Right atrium auricular region (tissue), 2 donors: ENCODE data around the gene MORN1. TPM values are rescaled to one million over a fixed set of nuclear protein-coding genes. Genes with fewer than 3 reads are reported as not detected.

Experiments used
- DNase-seq: peaks from one replicate; pipeline ENCODE4 v3.0.0-alpha.2; 2019; ENCODE audit warnings: low spot score
- H3K27ac ChIP-seq, 2 donors: fragments of 200-600 bp; sonication (generic); 1 replicate in 1 of 2; 2 replicates in 1 of 2; pipeline ENCODE4 v1.5.1; 2016 to 2019
- H3K27me3 ChIP-seq, 2 donors: fragments of 200-600 bp; sonication (generic); one replicate each; pipeline versions ENCODE4 v1.5.1 to v1.6.0; 2017 to 2019
- H3K36me3 ChIP-seq: fragments of 200-600 bp; sonication (generic); one replicate; pipeline ENCODE4 v1.5.1; 2016
- H3K4me1 ChIP-seq, 2 donors: fragments of 200-600 bp; sonication (generic); one replicate each; pipeline versions ENCODE4 v1.5.1 to v1.6.0; 2017 to 2019
- H3K4me3 ChIP-seq, 2 donors: fragments of 200-600 bp; sonication (generic); 1 replicate in 1 of 2; 2 replicates in 1 of 2; pipeline ENCODE4 v1.5.1; 2017 to 2019; ENCODE audit warnings: mild to moderate bottlenecking in 1 of 2, moderate library complexity in 1 of 2
- H3K9me3 ChIP-seq, 2 donors: fragments of 200-600 bp; sonication (generic); one replicate each; pipeline ENCODE4 v1.5.1; 2019
- total RNA-seq, 2 donors: library from RNA; depleted of rRNA; stranded (reverse); fragments of >200 nt; gene quantifications; one replicate each; pipeline ENCODE4 v1.1.0, GENCODE V29; 2016
- TF ChIP-seq, protein P1 (sequence below), 2 donors: fragments of 200-600 bp; sonication (generic); IDR thresholded peaks; one replicate each; pipeline ENCODE4 v1.5.1; 2019; ENCODE audit warnings: antibody characterized with exemption in 2 of 2

Gene MORN1
- total RNA-seq, 2 donors from 2014 or later: 2.2 to 3.8 TPM

- TF ChIP-seq, protein P1, sequence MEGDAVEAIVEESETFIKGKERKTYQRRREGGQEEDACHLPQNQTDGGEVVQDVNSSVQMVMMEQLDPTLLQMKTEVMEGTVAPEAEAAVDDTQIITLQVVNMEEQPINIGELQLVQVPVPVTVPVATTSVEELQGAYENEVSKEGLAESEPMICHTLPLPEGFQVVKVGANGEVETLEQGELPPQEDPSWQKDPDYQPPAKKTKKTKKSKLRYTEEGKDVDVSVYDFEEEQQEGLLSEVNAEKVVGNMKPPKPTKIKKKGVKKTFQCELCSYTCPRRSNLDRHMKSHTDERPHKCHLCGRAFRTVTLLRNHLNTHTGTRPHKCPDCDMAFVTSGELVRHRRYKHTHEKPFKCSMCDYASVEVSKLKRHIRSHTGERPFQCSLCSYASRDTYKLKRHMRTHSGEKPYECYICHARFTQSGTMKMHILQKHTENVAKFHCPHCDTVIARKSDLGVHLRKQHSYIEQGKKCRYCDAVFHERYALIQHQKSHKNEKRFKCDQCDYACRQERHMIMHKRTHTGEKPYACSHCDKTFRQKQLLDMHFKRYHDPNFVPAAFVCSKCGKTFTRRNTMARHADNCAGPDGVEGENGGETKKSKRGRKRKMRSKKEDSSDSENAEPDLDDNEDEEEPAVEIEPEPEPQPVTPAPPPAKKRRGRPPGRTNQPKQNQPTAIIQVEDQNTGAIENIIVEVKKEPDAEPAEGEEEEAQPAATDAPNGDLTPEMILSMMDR (IDR thresholded peaks at IDR 0.05): no peak
- Histone ChIP-seq H3K4me3 (peak overlapping the region in 1 of 2 donors; percentile 41), H3K27ac (peak overlapping the region; percentile 88 to 90), H3K4me1 (peaks cover 0 to 94% of the 10 kb centered on the region in 2 donors), H3K9me3 (no peaks in the 10 kb centered on the region), H3K27me3 (no peaks in the 10 kb centered on the region), H3K36me3 (peaks cover 35% of the 10 kb centered on the region)
- DNase-seq: no peak
Observed at GRCh38 chr1:2301607-2302291, 89.6 kb downstream of the MORN1 start.

GRCh38 chr1:2300851-2301606 lies 90.3 kb downstream of the MORN1 start:
- TF ChIP-seq, protein P1 (IDR thresholded peaks at IDR 0.05): no peak
- H3K9me3 ChIP-seq: no peaks in the 10 kb centered on the region
- H3K27me3 ChIP-seq: no peaks in the 10 kb centered on the region
- peak; percentile 92 for DNase-seq
- peaks cover 0 to 99% of the 10 kb centered on the region in 2 donors for H3K4me1 ChIP-seq
- peaks cover 28% of the 10 kb centered on the region for H3K36me3 ChIP-seq
- peak overlapping the region; percentile 88 to 90 for H3K27ac ChIP-seq
- H3K4me3 ChIP-seq: peak overlapping the region in 1 of 2 donors; percentile 41

- no peak for DNase-seq
- Histone ChIP-seq H3K9me3 (no peaks in the 10 kb centered on the region), H3K4me3 (peak overlapping the region in 1 of 2 donors; percentile 41), H3K27ac (peak overlapping the region; percentile 88 to 90), H3K36me3 (peaks cover 20% of the 10 kb centered on the region), H3K27me3 (no peaks in the 10 kb centered on the region), H3K4me1 (peaks cover 0 to 95% of the 10 kb centered on the region in 2 donors)
- TF ChIP-seq, protein P1 (IDR thresholded peaks at IDR 0.05): no peak
Observed at GRCh38 chr1:2300004-2300771, 91.2 kb downstream of the MORN1 start.

DNA sequence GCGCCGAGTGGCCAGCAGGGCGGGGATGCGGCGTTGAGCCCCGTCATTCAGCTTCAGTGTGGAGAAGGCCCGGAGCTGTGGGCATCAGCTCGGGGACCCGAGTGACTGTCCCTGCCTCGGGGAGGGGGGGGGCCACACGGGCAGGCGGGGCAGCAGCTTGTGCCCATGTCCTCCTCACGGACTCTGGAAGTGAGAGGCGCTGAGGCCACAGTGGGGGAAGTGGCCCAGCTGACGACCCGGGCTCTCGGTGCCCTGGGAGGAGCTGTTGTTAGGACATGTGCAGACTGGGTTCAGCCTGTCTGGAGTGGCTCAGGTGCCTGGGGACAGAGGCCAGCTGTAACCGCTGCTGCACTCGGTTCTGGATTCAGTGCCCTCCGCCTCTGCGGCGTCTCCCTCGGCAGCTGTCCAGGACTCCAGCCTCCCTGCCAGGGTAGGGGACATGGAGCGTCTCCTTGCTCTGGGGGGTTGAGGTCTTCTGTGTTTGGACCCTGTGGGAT lies 92.2 kb downstream of the MORN1 start:
- H3K36me3 ChIP-seq: peaks cover 10% of the 10 kb centered on the region
- TF ChIP-seq, protein P1 (IDR thresholded peaks at IDR 0.05): no peak
- H3K4me1 ChIP-seq: peaks cover 0 to 95% of the 10 kb centered on the region in 2 donors
- H3K9me3 ChIP-seq: no peaks in the 10 kb centered on the region
- no peaks in the 10 kb centered on the region for H3K27me3 ChIP-seq
- peak overlapping the region; percentile 88 to 90 for H3K27ac ChIP-seq
- no peak for DNase-seq
- H3K4me3 ChIP-seq: peak overlapping the region in 1 of 2 donors; percentile 41

GRCh38 chr1:2298685-2299084 lies 92.7 kb downstream of the MORN1 start:
- no peaks in the 10 kb centered on the region for H3K9me3 ChIP-seq
- H3K4me3 ChIP-seq: peak overlapping the region in 1 of 2 donors; percentile 41
- no peak for DNase-seq
- no peaks in the 10 kb centered on the region for H3K27me3 ChIP-seq
- H3K36me3 ChIP-seq: peaks cover 5% of the 10 kb centered on the region
- TF ChIP-seq, protein P1 (IDR thresholded peaks at IDR 0.05): no peak
- peaks cover 0 to 95% of the 10 kb centered on the region in 2 donors for H3K4me1 ChIP-seq
- H3K27ac ChIP-seq: peak overlapping the region; percentile 88 to 90
